ENCODE results near the gene CFAP77. TPM values are rescaled to one million over a fixed set of nuclear protein-coding genes. Genes with fewer than 3 reads are reported as not detected.
A peak's percentile ranks its signal among the peaks of the same experiment; 100 is the strongest.

The CFAP77 gene
- total and polyA plus RNA-seq, 2 of the 13 experiments (the other 11 are each of a cell fraction or from before 2014, with no cell fraction given), result not detected

- no TSS peak for BruUV-seq (replicated peaks)
- ChIA-PET POLR2A (no interaction called here), CTCF (ENCODE audit: low intra/inter-chr PET ratio, low total read pairs) (no interaction called here)
- H3K27ac ChIP-seq (ENCODE audit: extremely low read length, insufficient read depth, low read length), result no peak overlapping the region
- H3K27me3 ChIP-seq (ENCODE audit: control insufficient read depth in 1 of 2, insufficient read depth in 2 of 2, low read length in 2 of 2), result peaks cover 11 to 67% of the 10 kb centered on the region in 2 experiments
- WGBS (ENCODE audit: low lambda C conversion rate), result 16% methylated on average over 7 of the region's 7 CpGs
- no peaks in the 10 kb centered on the region for H3K9me3 ChIP-seq (ENCODE audit: low read length)
- H3K4me2 ChIP-seq (ENCODE audit: low read depth, low read length), result no peak overlapping the region
- intact Hi-C loops (cut with micrococcal nuclease; ENCODE audit: unreplicated experiment), result no loop called here
- no peaks in the 10 kb centered on the region for H3K36me3 ChIP-seq (replicated peaks in 1 of 2; ENCODE audit: control insufficient read depth in 1 of 2, insufficient read depth in 2 of 2, low read length in 2 of 2)
- in situ Hi-C loops (cut with HindIII; ENCODE audit: extremely low pct_ligation_motif_present, low pct_unique_long_range_greater_than_20kb), result no loop called here
- no peaks in the 10 kb centered on the region for H3K79me2 ChIP-seq (ENCODE audit: insufficient read depth, low read length)
- FAIRE-seq (no peak), ATAC-seq (no peak), DNase-seq (ENCODE audit: low spot score) (no peak)
- H3K4me1 ChIP-seq (ENCODE audit: insufficient read depth, low read length), result peaks cover 7% of the 10 kb centered on the region
- no peaks in the 10 kb centered on the region for H4K20me1 ChIP-seq (ENCODE audit: insufficient read depth, low read length)
- TF ChIP-seq ZNF12 (CRISPR knock-in tag; IDR thresholded peaks at IDR 0.05) (no peak), CBX2 (IDR thresholded peaks at IDR 0.05; ENCODE audit: low read depth, low read length) (0 out of 2 replicates have a peak, but pooled peaks have one; percentile 60), CBX2 (CRISPR knock-in tag; IDR thresholded peaks at IDR 0.05; ENCODE audit: low read depth) (no peak)
- no peak overlapping the region for H3K9ac ChIP-seq (ENCODE audit: insufficient read depth, low read depth, low read length)
- H3K4me3 ChIP-seq (replicated peaks in 1 of 3; ENCODE audit: insufficient read depth in 1 of 3, low read depth in 2 of 3, low read length in 3 of 3), result no peak overlapping the region
- no peak overlapping the region for H2AFZ ChIP-seq (ENCODE audit: low read length)
These were observed 15.7 kb downstream of the CFAP77 start for GRCh38 chr9:132425675-132426062.

- peaks cover 19% of the 10 kb centered on the region for H3K4me1 ChIP-seq (ENCODE audit: insufficient read depth, low read length)
- no peaks in the 10 kb centered on the region for H3K79me2 ChIP-seq (ENCODE audit: insufficient read depth, low read length)
- H3K9me3 ChIP-seq (ENCODE audit: low read length), result no peaks in the 10 kb centered on the region
- CTCF ChIA-PET (ENCODE audit: low intra/inter-chr PET ratio, low total read pairs), result no interaction called here
- in situ Hi-C loops (cut with HindIII; ENCODE audit: extremely low pct_ligation_motif_present, low pct_unique_long_range_greater_than_20kb), result no loop called here
- no peak overlapping the region for H3K4me3 ChIP-seq (replicated peaks in 1 of 3; ENCODE audit: insufficient read depth in 1 of 3, low read depth in 2 of 3, low read length in 3 of 3)
- no peak for TF ChIP-seq FOSL1 (CRISPR knock-in tag; IDR thresholded peaks at IDR 0.05; ENCODE audit: borderline replicate concordance)
- no peak for TF ChIP-seq HNRNPK (IDR thresholded peaks at IDR 0.05; ENCODE audit: low read depth, low read length, poor library complexity, severe bottlenecking)
- POLR2A ChIA-PET, result no interaction called here
- peaks cover 11 to 60% of the 10 kb centered on the region in 2 experiments for H3K27me3 ChIP-seq (ENCODE audit: control insufficient read depth in 1 of 2, insufficient read depth in 2 of 2, low read length in 2 of 2)
- ATAC-seq, result no peak
- no peak for DNase-seq (ENCODE audit: low spot score)
- H3K36me3 ChIP-seq (replicated peaks in 1 of 2; ENCODE audit: control insufficient read depth in 1 of 2, insufficient read depth in 2 of 2, low read length in 2 of 2), result no peaks in the 10 kb centered on the region
- H4K20me1 ChIP-seq (ENCODE audit: insufficient read depth, low read length), result no peaks in the 10 kb centered on the region
- no peak overlapping the region for H2AFZ ChIP-seq (ENCODE audit: low read length)
- H3K4me2 ChIP-seq (ENCODE audit: low read depth, low read length), result no peak overlapping the region
- WGBS (ENCODE audit: low lambda C conversion rate), result 9% methylated on average over 17 of the region's 17 CpGs
- no TSS peak for BruUV-seq (replicated peaks)
- no peak overlapping the region for H3K27ac ChIP-seq (ENCODE audit: extremely low read length, insufficient read depth, low read length)
- H3K9ac ChIP-seq (ENCODE audit: insufficient read depth, low read depth, low read length), result no peak overlapping the region
- no peak for FAIRE-seq
- intact Hi-C loops (cut with micrococcal nuclease; ENCODE audit: unreplicated experiment), result no loop called here
These were observed 16.8 kb downstream of the CFAP77 start for GRCh38 chr9:132426639-132427414.
